ENCODE measurements around the gene LIF.

Gene LIF

DNA sequence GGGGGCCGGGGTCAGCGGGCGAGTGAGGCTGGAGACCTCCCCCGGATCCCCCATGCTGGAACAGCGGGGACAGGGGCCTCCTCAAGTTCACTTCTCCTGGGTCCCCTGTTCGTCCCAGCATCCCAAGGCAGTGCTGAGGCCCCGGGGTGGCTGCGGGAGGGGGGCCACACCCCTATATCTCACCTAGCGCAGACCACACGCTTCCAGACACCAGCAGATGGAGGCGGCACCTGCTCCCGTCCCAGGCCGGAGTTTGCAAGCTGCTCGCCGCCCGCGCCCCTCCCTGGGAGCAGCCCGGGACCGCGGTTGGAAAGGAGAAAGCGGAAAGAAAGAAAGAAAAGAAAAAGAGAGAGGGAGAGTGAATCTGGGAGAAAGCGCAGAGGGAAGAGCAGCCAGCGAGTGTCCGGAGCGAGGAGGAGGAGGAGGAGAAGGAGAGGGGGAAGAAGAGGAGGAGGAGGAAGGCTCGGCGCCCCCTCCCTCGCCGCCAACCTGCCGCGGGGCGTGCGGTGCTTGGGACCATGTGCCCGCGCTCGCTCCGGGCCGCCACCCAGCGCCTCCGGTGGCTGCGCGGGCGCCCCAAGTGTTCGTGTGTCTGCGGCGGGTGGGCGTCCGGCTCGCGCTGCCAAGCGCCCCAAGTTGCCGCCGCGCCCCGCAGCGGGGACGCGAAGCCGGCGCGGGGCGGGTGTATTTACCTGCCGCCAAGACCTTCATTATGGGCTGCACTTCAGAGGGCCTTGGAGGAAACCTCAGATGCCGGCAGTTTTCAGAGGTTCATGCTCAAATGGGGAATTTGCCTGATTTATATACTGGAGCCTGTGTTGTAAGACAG, at the start of gene LIF (continued):
- 0 out of 2 replicates have a peak, but pooled peaks have one; percentile 20 for TF ChIP-seq ZNF24 (tag by site-specific recombination; IDR thresholded peaks at IDR 0.05)
- TF ChIP-seq ZNF747 (tag by site-specific recombination; IDR thresholded peaks at IDR 0.05): no peak
- peak; percentile 78 for TF ChIP-seq ZNF600 (tag by site-specific recombination; IDR thresholded peaks at IDR 0.05)
- no peak; the same call in 1 of the 2 replicates for TF ChIP-seq ZNF623 (tag by site-specific recombination; IDR thresholded peaks at IDR 0.05)
- TF ChIP-seq, protein P1, sequence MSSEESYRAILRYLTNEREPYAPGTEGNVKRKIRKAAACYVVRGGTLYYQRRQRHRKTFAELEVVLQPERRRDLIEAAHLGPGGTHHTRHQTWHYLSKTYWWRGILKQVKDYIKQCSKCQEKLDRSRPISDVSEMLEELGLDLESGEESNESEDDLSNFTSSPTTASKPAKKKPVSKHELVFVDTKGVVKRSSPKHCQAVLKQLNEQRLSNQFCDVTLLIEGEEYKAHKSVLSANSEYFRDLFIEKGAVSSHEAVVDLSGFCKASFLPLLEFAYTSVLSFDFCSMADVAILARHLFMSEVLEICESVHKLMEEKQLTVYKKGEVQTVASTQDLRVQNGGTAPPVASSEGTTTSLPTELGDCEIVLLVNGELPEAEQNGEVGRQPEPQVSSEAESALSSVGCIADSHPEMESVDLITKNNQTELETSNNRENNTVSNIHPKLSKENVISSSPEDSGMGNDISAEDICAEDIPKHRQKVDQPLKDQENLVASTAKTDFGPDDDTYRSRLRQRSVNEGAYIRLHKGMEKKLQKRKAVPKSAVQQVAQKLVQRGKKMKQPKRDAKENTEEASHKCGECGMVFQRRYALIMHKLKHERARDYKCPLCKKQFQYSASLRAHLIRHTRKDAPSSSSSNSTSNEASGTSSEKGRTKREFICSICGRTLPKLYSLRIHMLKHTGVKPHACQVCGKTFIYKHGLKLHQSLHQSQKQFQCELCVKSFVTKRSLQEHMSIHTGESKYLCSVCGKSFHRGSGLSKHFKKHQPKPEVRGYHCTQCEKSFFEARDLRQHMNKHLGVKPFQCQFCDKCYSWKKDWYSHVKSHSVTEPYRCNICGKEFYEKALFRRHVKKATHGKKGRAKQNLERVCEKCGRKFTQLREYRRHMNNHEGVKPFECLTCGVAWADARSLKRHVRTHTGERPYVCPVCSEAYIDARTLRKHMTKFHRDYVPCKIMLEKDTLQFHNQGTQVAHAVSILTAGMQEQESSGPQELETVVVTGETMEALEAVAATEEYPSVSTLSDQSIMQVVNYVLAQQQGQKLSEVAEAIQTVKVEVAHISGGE (tag by site-specific recombination; conservative IDR thresholded peaks at IDR 0.05; ENCODE audit: low read depth): no peak
- peak; percentile 33; the same call in 1 of the 2 replicates for TF ChIP-seq ZNF561 (tag by site-specific recombination; IDR thresholded peaks at IDR 0.05; ENCODE audit: borderline replicate concordance)
- TF ChIP-seq ZNF610 (tag by site-specific recombination; IDR thresholded peaks at IDR 0.05; ENCODE audit: borderline replicate concordance): no peak
- TF ChIP-seq ZNF394 (tag by site-specific recombination; IDR thresholded peaks at IDR 0.05; ENCODE audit: borderline replicate concordance): peak; percentile 64; the same call in 1 of the 2 replicates
- peak; percentile 47; the same call in 1 of the 2 replicates for TF ChIP-seq WT1 (tag by site-specific recombination; IDR thresholded peaks at IDR 0.05)
- TF ChIP-seq SP3 (tag by site-specific recombination; IDR thresholded peaks at IDR 0.05): peak; percentile 23
- TF ChIP-seq, protein P2, sequence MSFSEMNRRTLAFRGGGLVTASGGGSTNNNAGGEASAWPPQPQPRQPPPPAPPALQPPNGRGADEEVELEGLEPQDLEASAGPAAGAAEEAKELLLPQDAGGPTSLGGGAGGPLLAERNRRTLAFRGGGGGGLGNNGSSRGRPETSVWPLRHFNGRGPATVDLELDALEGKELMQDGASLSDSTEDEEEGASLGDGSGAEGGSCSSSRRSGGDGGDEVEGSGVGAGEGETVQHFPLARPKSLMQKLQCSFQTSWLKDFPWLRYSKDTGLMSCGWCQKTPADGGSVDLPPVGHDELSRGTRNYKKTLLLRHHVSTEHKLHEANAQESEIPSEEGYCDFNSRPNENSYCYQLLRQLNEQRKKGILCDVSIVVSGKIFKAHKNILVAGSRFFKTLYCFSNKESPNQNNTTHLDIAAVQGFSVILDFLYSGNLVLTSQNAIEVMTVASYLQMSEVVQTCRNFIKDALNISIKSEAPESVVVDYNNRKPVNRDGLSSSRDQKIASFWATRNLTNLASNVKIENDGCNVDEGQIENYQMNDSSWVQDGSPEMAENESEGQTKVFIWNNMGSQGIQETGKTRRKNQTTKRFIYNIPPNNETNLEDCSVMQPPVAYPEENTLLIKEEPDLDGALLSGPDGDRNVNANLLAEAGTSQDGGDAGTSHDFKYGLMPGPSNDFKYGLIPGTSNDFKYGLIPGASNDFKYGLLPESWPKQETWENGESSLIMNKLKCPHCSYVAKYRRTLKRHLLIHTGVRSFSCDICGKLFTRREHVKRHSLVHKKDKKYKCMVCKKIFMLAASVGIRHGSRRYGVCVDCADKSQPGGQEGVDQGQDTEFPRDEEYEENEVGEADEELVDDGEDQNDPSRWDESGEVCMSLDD (tag by site-specific recombination; IDR thresholded peaks at IDR 0.05): peak; percentile 64
- no peak for TF ChIP-seq SALL2 (tag by site-specific recombination; IDR thresholded peaks at IDR 0.05; ENCODE audit: borderline replicate concordance)
- peak; percentile 75; the same call in 1 of the 2 replicates for TF ChIP-seq ZNF76 (tag by site-specific recombination; IDR thresholded peaks at IDR 0.05; ENCODE audit: borderline replicate concordance, low read depth)
- peak; percentile 73 for TF ChIP-seq ZFP69B (tag by site-specific recombination; IDR thresholded peaks at IDR 0.05)
- no peak for TF ChIP-seq ZNF473 (tag by site-specific recombination; IDR thresholded peaks at IDR 0.05)
- TF ChIP-seq, protein P3, sequence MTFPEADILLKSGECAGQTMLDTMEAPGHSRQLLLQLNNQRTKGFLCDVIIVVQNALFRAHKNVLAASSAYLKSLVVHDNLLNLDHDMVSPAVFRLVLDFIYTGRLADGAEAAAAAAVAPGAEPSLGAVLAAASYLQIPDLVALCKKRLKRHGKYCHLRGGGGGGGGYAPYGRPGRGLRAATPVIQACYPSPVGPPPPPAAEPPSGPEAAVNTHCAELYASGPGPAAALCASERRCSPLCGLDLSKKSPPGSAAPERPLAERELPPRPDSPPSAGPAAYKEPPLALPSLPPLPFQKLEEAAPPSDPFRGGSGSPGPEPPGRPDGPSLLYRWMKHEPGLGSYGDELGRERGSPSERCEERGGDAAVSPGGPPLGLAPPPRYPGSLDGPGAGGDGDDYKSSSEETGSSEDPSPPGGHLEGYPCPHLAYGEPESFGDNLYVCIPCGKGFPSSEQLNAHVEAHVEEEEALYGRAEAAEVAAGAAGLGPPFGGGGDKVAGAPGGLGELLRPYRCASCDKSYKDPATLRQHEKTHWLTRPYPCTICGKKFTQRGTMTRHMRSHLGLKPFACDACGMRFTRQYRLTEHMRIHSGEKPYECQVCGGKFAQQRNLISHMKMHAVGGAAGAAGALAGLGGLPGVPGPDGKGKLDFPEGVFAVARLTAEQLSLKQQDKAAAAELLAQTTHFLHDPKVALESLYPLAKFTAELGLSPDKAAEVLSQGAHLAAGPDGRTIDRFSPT (tag by site-specific recombination; IDR thresholded peaks at IDR 0.05): no peak
- no peak for TF ChIP-seq ZNF175 (tag by site-specific recombination; IDR thresholded peaks at IDR 0.05)
- no peak for TF ChIP-seq GLI2 (tag by site-specific recombination; IDR thresholded peaks at IDR 0.05; ENCODE audit: borderline replicate concordance, low read depth)
- peak; percentile 86 for TF ChIP-seq ZBTB7A (tag by site-specific recombination; IDR thresholded peaks at IDR 0.05; ENCODE audit: low read depth)
- TF ChIP-seq ZNF211 (tag by site-specific recombination; IDR thresholded peaks at IDR 0.05; ENCODE audit: low read depth): no peak
- TF ChIP-seq, protein P4, sequence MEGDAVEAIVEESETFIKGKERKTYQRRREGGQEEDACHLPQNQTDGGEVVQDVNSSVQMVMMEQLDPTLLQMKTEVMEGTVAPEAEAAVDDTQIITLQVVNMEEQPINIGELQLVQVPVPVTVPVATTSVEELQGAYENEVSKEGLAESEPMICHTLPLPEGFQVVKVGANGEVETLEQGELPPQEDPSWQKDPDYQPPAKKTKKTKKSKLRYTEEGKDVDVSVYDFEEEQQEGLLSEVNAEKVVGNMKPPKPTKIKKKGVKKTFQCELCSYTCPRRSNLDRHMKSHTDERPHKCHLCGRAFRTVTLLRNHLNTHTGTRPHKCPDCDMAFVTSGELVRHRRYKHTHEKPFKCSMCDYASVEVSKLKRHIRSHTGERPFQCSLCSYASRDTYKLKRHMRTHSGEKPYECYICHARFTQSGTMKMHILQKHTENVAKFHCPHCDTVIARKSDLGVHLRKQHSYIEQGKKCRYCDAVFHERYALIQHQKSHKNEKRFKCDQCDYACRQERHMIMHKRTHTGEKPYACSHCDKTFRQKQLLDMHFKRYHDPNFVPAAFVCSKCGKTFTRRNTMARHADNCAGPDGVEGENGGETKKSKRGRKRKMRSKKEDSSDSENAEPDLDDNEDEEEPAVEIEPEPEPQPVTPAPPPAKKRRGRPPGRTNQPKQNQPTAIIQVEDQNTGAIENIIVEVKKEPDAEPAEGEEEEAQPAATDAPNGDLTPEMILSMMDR (tag by site-specific recombination; IDR thresholded peaks at IDR 0.05): peak; percentile 84
- peak; percentile 48; the same call in 1 of the 2 replicates for TF ChIP-seq ZNF629 (tag by site-specific recombination; IDR thresholded peaks at IDR 0.05)
- TF ChIP-seq, protein P5, sequence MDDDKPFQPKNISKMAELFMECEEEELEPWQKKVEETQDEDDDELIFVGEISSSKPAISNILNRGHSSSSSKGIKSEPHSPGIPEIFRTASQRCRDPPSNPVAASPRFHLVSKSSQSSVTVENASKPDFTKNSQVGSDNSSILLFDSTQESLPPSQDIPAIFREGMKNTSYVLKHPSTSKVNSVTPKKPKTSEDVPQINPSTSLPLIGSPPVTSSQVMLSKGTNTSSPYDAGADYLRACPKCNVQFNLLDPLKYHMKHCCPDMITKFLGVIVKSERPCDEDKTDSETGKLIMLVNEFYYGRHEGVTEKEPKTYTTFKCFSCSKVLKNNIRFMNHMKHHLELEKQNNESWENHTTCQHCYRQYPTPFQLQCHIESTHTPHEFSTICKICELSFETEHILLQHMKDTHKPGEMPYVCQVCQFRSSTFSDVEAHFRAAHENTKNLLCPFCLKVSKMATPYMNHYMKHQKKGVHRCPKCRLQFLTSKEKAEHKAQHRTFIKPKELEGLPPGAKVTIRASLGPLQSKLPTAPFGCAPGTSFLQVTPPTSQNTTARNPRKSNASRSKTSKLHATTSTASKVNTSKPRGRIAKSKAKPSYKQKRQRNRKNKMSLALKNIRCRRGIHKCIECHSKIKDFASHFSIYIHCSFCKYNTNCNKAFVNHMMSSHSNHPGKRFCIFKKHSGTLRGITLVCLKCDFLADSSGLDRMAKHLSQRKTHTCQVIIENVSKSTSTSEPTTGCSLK (tag by site-specific recombination; IDR thresholded peaks at IDR 0.05): no peak
- no peak for TF ChIP-seq RBAK (tag by site-specific recombination; IDR thresholded peaks at IDR 0.05)
- peak; percentile 91 for TF ChIP-seq KLF8 (tag by site-specific recombination; IDR thresholded peaks at IDR 0.05)
- TF ChIP-seq TRIM28 (IDR thresholded peaks at IDR 0.05; ENCODE audit: borderline replicate concordance, low read length): no peak
- TF ChIP-seq ZNF843 (tag by site-specific recombination; IDR thresholded peaks at IDR 0.05): no peak

Measured in HEK293 (cell line).